ENCODE results near the gene WASHC4.

DNA sequence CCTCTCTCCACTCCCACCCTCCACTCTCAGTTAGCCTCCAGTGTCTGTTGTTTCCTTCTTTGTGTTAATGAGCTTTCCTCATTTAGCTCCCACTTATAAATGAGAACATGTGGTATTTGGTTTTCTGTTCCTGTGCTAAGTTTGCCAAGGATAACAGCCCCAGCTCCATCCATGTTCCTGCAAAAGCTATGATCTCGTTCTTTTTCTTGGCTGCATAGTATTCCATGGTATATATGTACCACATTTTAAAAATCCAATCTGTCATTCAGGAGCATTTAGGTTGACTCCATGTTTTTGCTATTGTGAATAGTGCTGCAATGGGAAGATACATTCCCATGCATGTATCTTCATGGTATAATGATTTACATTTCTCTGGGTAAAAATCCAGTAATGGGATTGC lies 2.8 kb upstream of the WASHC4 start:
- TF ChIP-seq, protein P1, sequence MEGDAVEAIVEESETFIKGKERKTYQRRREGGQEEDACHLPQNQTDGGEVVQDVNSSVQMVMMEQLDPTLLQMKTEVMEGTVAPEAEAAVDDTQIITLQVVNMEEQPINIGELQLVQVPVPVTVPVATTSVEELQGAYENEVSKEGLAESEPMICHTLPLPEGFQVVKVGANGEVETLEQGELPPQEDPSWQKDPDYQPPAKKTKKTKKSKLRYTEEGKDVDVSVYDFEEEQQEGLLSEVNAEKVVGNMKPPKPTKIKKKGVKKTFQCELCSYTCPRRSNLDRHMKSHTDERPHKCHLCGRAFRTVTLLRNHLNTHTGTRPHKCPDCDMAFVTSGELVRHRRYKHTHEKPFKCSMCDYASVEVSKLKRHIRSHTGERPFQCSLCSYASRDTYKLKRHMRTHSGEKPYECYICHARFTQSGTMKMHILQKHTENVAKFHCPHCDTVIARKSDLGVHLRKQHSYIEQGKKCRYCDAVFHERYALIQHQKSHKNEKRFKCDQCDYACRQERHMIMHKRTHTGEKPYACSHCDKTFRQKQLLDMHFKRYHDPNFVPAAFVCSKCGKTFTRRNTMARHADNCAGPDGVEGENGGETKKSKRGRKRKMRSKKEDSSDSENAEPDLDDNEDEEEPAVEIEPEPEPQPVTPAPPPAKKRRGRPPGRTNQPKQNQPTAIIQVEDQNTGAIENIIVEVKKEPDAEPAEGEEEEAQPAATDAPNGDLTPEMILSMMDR (IDR thresholded peaks at IDR 0.05), result no peak
- no peak for TF ChIP-seq POLR2A (IDR thresholded peaks at IDR 0.05; ENCODE audit: low read depth)
- TF ChIP-seq EP300 (IDR thresholded peaks at IDR 0.05), result no peak

Measured in esophagus muscularis mucosa (tissue), 4 donors.